Keratinocyte (primary cell): Measurements from ENCODE around the gene FUT8. TPM values are rescaled to one million over a fixed set of nuclear protein-coding genes. Genes with fewer than 3 reads are reported as not detected.

Experiments used
- DNase-seq: peaks from one replicate; pipeline ENCODE4 v3.0.0-alpha.2; 2011; ENCODE audit warnings: low read depth, missing footprints, low spot score
- FAIRE-seq: peaks from 2 replicates; lab custom pipeline; 2011; peaks lifted over from hg19 to GRCh38; lab: Jason Lieb, UNC
- H2AFZ ChIP-seq: 2 replicates; pipeline ENCODE4 v1.6.0; 2012; ENCODE audit warnings: low read length, control low read depth, inconsistent platforms; ENCODE audit not compliant: control insufficient read depth
- H3K27ac ChIP-seq: 2 replicates; pipeline ENCODE4 v1.5.1; 2011; ENCODE audit warnings: low read length; ENCODE audit not compliant: control insufficient read depth, insufficient read depth
- H3K27me3 ChIP-seq: 3 replicates; pipeline ENCODE4 v1.6.0; 2011; ENCODE audit warnings: low read length; ENCODE audit not compliant: control insufficient read depth, insufficient read depth; ENCODE audit errors: extremely low read depth
- H3K36me3 ChIP-seq, 2 experiments: 2 replicates in 1 of 2; 3 replicates in 1 of 2; pipeline ENCODE4 v1.5.1; 2011; ENCODE audit warnings: low read length in 2 of 2, mild to moderate bottlenecking in 1 of 2; ENCODE audit not compliant: control insufficient read depth in 2 of 2, insufficient read depth in 2 of 2; ENCODE audit errors: extremely low read depth in 1 of 2
- H3K4me1 ChIP-seq: 3 replicates; pipeline ENCODE4 v1.5.1; 2011; ENCODE audit warnings: low read length; ENCODE audit not compliant: control insufficient read depth, insufficient read depth; ENCODE audit errors: extremely low read depth
- H3K4me2 ChIP-seq: 3 replicates; pipeline ENCODE4 v1.6.0; 2011; ENCODE audit warnings: low read depth, low read length; ENCODE audit not compliant: control insufficient read depth, insufficient read depth; ENCODE audit errors: extremely low read depth
- H3K4me3 ChIP-seq, 3 experiments: fragments of 200-600 bp in 1 of 3; sonication (generic) in 1 of 3; 2 replicates in 2 of 3; 3 replicates in 1 of 3; pipeline ENCODE4 v1.5.1; 2011 to 2016; ENCODE audit warnings: low read length in 3 of 3, mild to moderate bottlenecking in 3 of 3, control low read depth in 2 of 3, inconsistent platforms in 1 of 3, low read depth in 1 of 3, mixed read lengths in 1 of 3, mixed run types in 1 of 3, moderate library complexity in 1 of 3; ENCODE audit not compliant: control insufficient read depth in 2 of 3, insufficient read depth in 2 of 3; ENCODE audit errors: extremely low read depth in 1 of 3
- H3K79me2 ChIP-seq: 2 replicates; pipeline ENCODE4 v1.6.0; 2012; ENCODE audit warnings: low read length; ENCODE audit not compliant: control insufficient read depth, insufficient read depth
- H3K9ac ChIP-seq: 3 replicates; pipeline ENCODE4 v1.6.0; 2011; ENCODE audit warnings: low read length; ENCODE audit not compliant: control insufficient read depth, insufficient read depth; ENCODE audit errors: extremely low read depth
- H3K9me1 ChIP-seq: 3 replicates; pipeline ENCODE4 v1.6.0; 2011; ENCODE audit warnings: low read length; ENCODE audit not compliant: control insufficient read depth, insufficient read depth; ENCODE audit errors: extremely low read depth
- H3K9me3 ChIP-seq: 2 replicates; pipeline ENCODE4 v1.5.1; 2012; ENCODE audit warnings: low read depth, low read length; ENCODE audit not compliant: control insufficient read depth
- H4K20me1 ChIP-seq: 3 replicates; pipeline ENCODE4 v1.6.0; 2011; ENCODE audit warnings: low read length; ENCODE audit not compliant: control insufficient read depth, insufficient read depth; ENCODE audit errors: extremely low read depth
- EZH2 ChIP-seq: IDR thresholded peaks from one replicate; pipeline ENCODE4 v1.6.1; 2012; ENCODE audit warnings: inconsistent platforms, mild to moderate bottlenecking, low read length, moderate library complexity
- dilution Hi-C: fragments of 300-500 bp; cut with MboI; formaldehyde crosslinking; loops from one replicate; pipeline ENCODE4 v1.7.0; 2020; ENCODE audit warnings: low sequenced_read_pairs; ENCODE audit not compliant: extremely low pct_ligation_motif_present
- polyA plus RNA-seq, 5 experiments: library from polyadenylated mRNA; depleted of rRNA in 3 of 5; stranded (reverse) in 3 of 5; stranded (forward) in 1 of 5; unstranded in 1 of 5; fragments of >200 nt; gene quantifications; 1 replicate in 1 of 5; 2 replicates in 3 of 5; 3 replicates in 1 of 5; pipeline versions ENCODE4 v1.2.1 to v1.2.3, GENCODE V29; 2011 to 2012; ENCODE audit warnings: missing spikeins in 2 of 5, low read depth in 1 of 5, low replicate concordance in 1 of 5
- TF ChIP-seq, protein P1 (sequence below), 3 experiments: IDR thresholded peaks in 1 of 3; conservative IDR thresholded peaks in 1 of 3; optimal IDR thresholded peaks in 1 of 3; 2 replicates in 2 of 3; 3 replicates in 1 of 3; pipeline versions ENCODE3 to v1.5.1; 2011; ENCODE audit warnings: low read length in 3 of 3, mild to moderate bottlenecking in 3 of 3, moderate library complexity in 2 of 3, control low read depth in 1 of 3, inconsistent platforms in 1 of 3; ENCODE audit not compliant: insufficient read depth in 2 of 3; ENCODE audit errors: extremely low read depth in 1 of 3

FUT8 gene
- polyA plus RNA-seq, 1 donor (not counting 4 experiments of a cell fraction or from before 2014, with no cell fraction given) = 12.5 TPM

DNA sequence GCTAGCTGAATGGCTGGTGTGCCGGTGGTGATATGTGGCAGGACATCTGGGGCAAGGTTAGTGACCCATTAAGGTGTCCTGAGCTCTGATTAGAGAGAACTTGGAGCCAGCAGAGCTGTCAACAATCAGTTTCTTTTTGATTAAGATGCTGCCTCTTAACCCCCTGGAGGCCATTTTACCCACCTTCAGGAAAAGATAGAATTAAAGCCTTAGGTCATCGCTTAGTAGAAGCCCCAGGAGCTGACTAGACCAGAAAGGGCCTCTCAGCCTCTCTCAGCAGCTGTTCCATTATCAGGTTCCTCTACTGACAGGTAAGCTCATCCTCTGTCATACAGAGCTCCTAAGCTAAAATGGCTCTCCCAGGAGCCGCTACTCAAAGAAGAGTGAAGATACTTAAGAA, 339.0 kb downstream of the FUT8 start:
- no peaks in the 10 kb centered on the region for H4K20me1 ChIP-seq
- no peaks in the 10 kb centered on the region for H3K4me1 ChIP-seq
- DNase-seq = no peak
- H3K9ac ChIP-seq = no peak overlapping the region
- H3K9me1 ChIP-seq = no peaks in the 10 kb centered on the region
- no peak overlapping the region for H3K27ac ChIP-seq
- no peak overlapping the region for H3K4me3 ChIP-seq
- no peaks in the 10 kb centered on the region for H3K9me3 ChIP-seq
- no peak overlapping the region for H2AFZ ChIP-seq
- TF ChIP-seq, protein P1, sequence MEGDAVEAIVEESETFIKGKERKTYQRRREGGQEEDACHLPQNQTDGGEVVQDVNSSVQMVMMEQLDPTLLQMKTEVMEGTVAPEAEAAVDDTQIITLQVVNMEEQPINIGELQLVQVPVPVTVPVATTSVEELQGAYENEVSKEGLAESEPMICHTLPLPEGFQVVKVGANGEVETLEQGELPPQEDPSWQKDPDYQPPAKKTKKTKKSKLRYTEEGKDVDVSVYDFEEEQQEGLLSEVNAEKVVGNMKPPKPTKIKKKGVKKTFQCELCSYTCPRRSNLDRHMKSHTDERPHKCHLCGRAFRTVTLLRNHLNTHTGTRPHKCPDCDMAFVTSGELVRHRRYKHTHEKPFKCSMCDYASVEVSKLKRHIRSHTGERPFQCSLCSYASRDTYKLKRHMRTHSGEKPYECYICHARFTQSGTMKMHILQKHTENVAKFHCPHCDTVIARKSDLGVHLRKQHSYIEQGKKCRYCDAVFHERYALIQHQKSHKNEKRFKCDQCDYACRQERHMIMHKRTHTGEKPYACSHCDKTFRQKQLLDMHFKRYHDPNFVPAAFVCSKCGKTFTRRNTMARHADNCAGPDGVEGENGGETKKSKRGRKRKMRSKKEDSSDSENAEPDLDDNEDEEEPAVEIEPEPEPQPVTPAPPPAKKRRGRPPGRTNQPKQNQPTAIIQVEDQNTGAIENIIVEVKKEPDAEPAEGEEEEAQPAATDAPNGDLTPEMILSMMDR (optimal IDR thresholded peaks at IDR 0.05 in 1 of 3, IDR thresholded peaks at IDR 0.05 in 1 of 3, conservative IDR thresholded peaks at IDR 0.05 in 1 of 3; ENCODE audit: extremely low read depth in 1 of 3, insufficient read depth in 2 of 3, low read length in 3 of 3) = no peak
- TF ChIP-seq EZH2 = no peak
- no peaks in the 10 kb centered on the region for H3K27me3 ChIP-seq
- H3K79me2 ChIP-seq = no peaks in the 10 kb centered on the region
- no peak for FAIRE-seq
- no peak overlapping the region for H3K4me2 ChIP-seq
- no peaks in the 10 kb centered on the region for H3K36me3 ChIP-seq
- dilution Hi-C loops = no loop called here

- H3K36me3 ChIP-seq = no peaks in the 10 kb centered on the region
- DNase-seq = no peak
- no peaks in the 10 kb centered on the region for H3K79me2 ChIP-seq
- no peaks in the 10 kb centered on the region for H3K27me3 ChIP-seq
- no peak for FAIRE-seq
- H3K9ac ChIP-seq = no peak overlapping the region
- no peak overlapping the region for H3K27ac ChIP-seq
- H3K9me3 ChIP-seq = no peaks in the 10 kb centered on the region
- TF ChIP-seq, protein P1 (optimal IDR thresholded peaks at IDR 0.05 in 1 of 3, IDR thresholded peaks at IDR 0.05 in 1 of 3, conservative IDR thresholded peaks at IDR 0.05 in 1 of 3; ENCODE audit: extremely low read depth in 1 of 3, insufficient read depth in 2 of 3, low read length in 3 of 3) = no peak
- no peak for TF ChIP-seq EZH2
- dilution Hi-C loops = no loop called here
- H2AFZ ChIP-seq = no peak overlapping the region
- H3K4me2 ChIP-seq = no peak overlapping the region
- no peaks in the 10 kb centered on the region for H3K9me1 ChIP-seq
- no peaks in the 10 kb centered on the region for H3K4me1 ChIP-seq
- no peak overlapping the region for H3K4me3 ChIP-seq
- H4K20me1 ChIP-seq = no peaks in the 10 kb centered on the region
Observed at GRCh38 chr14:65753061-65753460, 340.5 kb downstream of the FUT8 start.
